GM23338 (cell line): ENCODE data around the gene MPDU1. TPM values are rescaled to one million over a fixed set of nuclear protein-coding genes. Genes with fewer than 3 reads are reported as not detected.
"Not testable (repeated sequence)": the region's sequence is repeated elsewhere in the genome, so short reads cannot be mapped to it uniquely, and the experiment has no call there.

Source experiments
- ATAC-seq: fragments of 200-7000 bp; cut with Tn5 transposase; 3 replicates; pipeline ENCODE4 v1.9.1; 2020
- DNase-seq: peaks from one replicate; pipeline ENCODE4 v3.0.0-alpha.2; 2015; ENCODE audit warnings: low spot score
- H2AFZ ChIP-seq: fragments of 200-600 bp; sonication (generic); 2 replicates; pipeline ENCODE4 v1.8.0; 2016; ENCODE audit warnings: antibody characterized with exemption, mild to moderate bottlenecking, moderate library complexity
- H3F3A ChIP-seq: fragments of 200-600 bp; sonication (generic); replicated peaks from 2 replicates; pipeline ENCODE4 v1.8.0; 2017; ENCODE audit warnings: antibody characterized with exemption, mixed run types, low read depth
- H3K27ac ChIP-seq: fragments of 200-600 bp; sonication (generic); 2 replicates; pipeline ENCODE4 v1.6.1; 2016; ENCODE audit warnings: low read depth
- H3K27me3 ChIP-seq: fragments of 200-600 bp; sonication (generic); 2 replicates; pipeline ENCODE4 v1.8.0; 2016; ENCODE audit warnings: mild to moderate bottlenecking, mixed run types, moderate library complexity; ENCODE audit not compliant: insufficient read depth
- H3K36me3 ChIP-seq: fragments of 200-600 bp; sonication (generic); 2 replicates; pipeline ENCODE4 v1.8.0; 2016; ENCODE audit warnings: mild to moderate bottlenecking; ENCODE audit not compliant: insufficient read depth
- H3K4me1 ChIP-seq: fragments of 200-600 bp; sonication (generic); 2 replicates; pipeline ENCODE4 v1.8.0; 2016; ENCODE audit warnings: mild to moderate bottlenecking, moderate library complexity; ENCODE audit not compliant: insufficient read depth
- H3K4me2 ChIP-seq: fragments of 200-600 bp; sonication (generic); 2 replicates; pipeline ENCODE4 v1.7.1; 2017; ENCODE audit warnings: mixed run types
- H3K4me3 ChIP-seq: fragments of 200-600 bp; sonication (generic); 2 replicates; pipeline ENCODE4 v1.6.1; 2016; ENCODE audit warnings: mixed run types
- H3K79me2 ChIP-seq: fragments of 200-600 bp; sonication (generic); replicated peaks from 2 replicates; pipeline ENCODE4 v1.8.0; 2017; ENCODE audit warnings: mild to moderate bottlenecking; ENCODE audit not compliant: insufficient read depth
- H3K9me2 ChIP-seq: fragments of 200-600 bp; sonication (generic); 2 replicates; pipeline ENCODE4 v1.8.0; 2017; ENCODE audit not compliant: insufficient read depth
- H4K20me1 ChIP-seq: fragments of 200-600 bp; sonication (generic); replicated peaks from 2 replicates; pipeline ENCODE4 v1.8.0; 2017; ENCODE audit warnings: mild to moderate bottlenecking; ENCODE audit not compliant: insufficient read depth
- H3K27ac Mint-ChIP-seq: 2 replicates; pipeline ENCODE4 v1.8.0; 2020; ENCODE audit warnings: inconsistent platforms, mild to moderate bottlenecking, moderate library complexity, mixed read lengths
- H3K27me3 Mint-ChIP-seq: 3 replicates; pipeline ENCODE4 v1.8.0; 2022; ENCODE audit warnings: low read depth, mild to moderate bottlenecking, moderate library complexity, mixed read lengths, inconsistent platforms; ENCODE audit not compliant: insufficient read depth, poor library complexity
- H3K36me3 Mint-ChIP-seq: 3 replicates; pipeline ENCODE4 v1.8.0; 2021; ENCODE audit warnings: low read depth, mild to moderate bottlenecking, inconsistent platforms, moderate library complexity, mixed read lengths
- H3K4me1 Mint-ChIP-seq: 3 replicates; pipeline ENCODE4 v1.8.0; 2020; ENCODE audit warnings: mild to moderate bottlenecking, inconsistent platforms, mixed read lengths
- H3K4me3 Mint-ChIP-seq: 3 replicates; pipeline ENCODE4 v1.8.0; 2021; ENCODE audit warnings: moderate library complexity, mild to moderate bottlenecking, inconsistent platforms, mixed read lengths
- H3K9me3 Mint-ChIP-seq: 3 replicates; pipeline ENCODE4 v1.8.0; 2020; ENCODE audit warnings: moderate library complexity, mild to moderate bottlenecking, inconsistent platforms, mixed read lengths
- EZH2 ChIP-seq: fragments of 200-600 bp; sonication (generic); IDR thresholded peaks from one replicate; pipeline ENCODE4 v1.8.0; 2017; ENCODE audit warnings: antibody characterized with exemption, mild to moderate bottlenecking, low read depth; ENCODE audit not compliant: unreplicated experiment
- POLR2AphosphoS5 ChIP-seq: IDR thresholded peaks from 2 replicates; pipeline ENCODE4 v1.6.1; 2016; ENCODE audit warnings: antibody characterized with exemption, low read depth
- STAT1 ChIP-seq: IDR thresholded peaks from one replicate; pipeline ENCODE4 v1.6.1; 2016; ENCODE audit warnings: antibody characterized with exemption; ENCODE audit not compliant: unreplicated experiment
- polyA plus RNA-seq: library from polyadenylated mRNA; unstranded; fragments of >200 nt; fragmentation: Nextera tagmentation; extraction: Ambion mirVana; gene quantifications from 2 replicates; pipeline ENCODE4 v1.2.1, GENCODE V29; 2016
- total RNA-seq: library from RNA; depleted of rRNA; stranded (reverse); fragments of >200 nt; shearing (Covaris generic); gene quantifications from 2 replicates; pipeline ENCODE4 v1.2.3, GENCODE V29; 2014
- TF ChIP-seq, protein P1 (sequence below): fragments of 250-450 bp; sonication (Bioruptor Pico); IDR thresholded peaks from 2 replicates; pipeline ENCODE4 v1.5.0; 2020; ENCODE audit warnings: mild to moderate bottlenecking, moderate library complexity
- TF ChIP-seq, protein P2 (sequence below), 2 experiments: fragments of 200-600 bp in 1 of 2; sonication (generic) in 1 of 2; conservative IDR thresholded peaks; 2 replicates each; pipeline versions ENCODE4 v1.5.1 to v1.6.1; 2016 to 2017; ENCODE audit warnings: antibody characterized with exemption in 2 of 2, low read depth in 2 of 2, mild to moderate bottlenecking in 2 of 2, moderate library complexity in 1 of 2

MPDU1 gene
- total and polyA plus RNA-seq, 2 experiments from 2014 or later = 65.1 to 216 TPM

DNA sequence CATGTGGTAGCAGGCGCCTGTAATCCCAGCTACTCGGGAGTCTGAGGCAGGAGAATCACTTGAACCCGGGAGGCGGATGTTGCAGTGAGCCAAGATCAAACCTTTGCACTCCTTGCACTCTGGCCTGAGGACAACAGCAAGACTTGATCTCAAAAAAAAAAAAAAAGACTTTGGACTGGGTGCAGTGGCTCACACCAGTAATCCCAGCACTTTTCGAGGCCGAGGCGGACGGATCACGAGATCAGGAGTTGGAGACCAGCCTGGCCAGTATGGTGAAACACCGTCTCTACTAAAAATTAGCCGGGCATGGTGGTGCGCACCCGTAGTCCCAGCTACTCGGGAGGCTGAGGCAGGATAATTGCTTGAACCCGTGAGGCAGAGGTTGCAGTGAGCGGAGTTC is 42.1 kb downstream of the MPDU1 start:
- H3K27ac Mint-ChIP-seq, H3K27ac ChIP-seq, H3K4me3 ChIP-seq, H3K9me3 Mint-ChIP-seq, H3K79me2 ChIP-seq, H4K20me1 ChIP-seq, H3K4me1 Mint-ChIP-seq, DNase-seq, H3K9me2 ChIP-seq, H3K36me3 ChIP-seq, H2AFZ ChIP-seq, ATAC-seq, H3K4me2 ChIP-seq, H3K4me1 ChIP-seq, H3K27me3 ChIP-seq: not testable (repeated sequence)
- H3K27me3 Mint-ChIP-seq = peaks cover 13% of the 10 kb centered on the region
- peaks cover 13% of the 10 kb centered on the region; the same call in 2 of the 3 replicates for H3K36me3 Mint-ChIP-seq
- H3F3A ChIP-seq = peaks cover 11% of the 10 kb centered on the region; the same call in 1 of the 2 replicates
- 0 out of 3 replicates have a peak overlapping the region, but pooled peaks have one; percentile 12 for H3K4me3 Mint-ChIP-seq

DNA sequence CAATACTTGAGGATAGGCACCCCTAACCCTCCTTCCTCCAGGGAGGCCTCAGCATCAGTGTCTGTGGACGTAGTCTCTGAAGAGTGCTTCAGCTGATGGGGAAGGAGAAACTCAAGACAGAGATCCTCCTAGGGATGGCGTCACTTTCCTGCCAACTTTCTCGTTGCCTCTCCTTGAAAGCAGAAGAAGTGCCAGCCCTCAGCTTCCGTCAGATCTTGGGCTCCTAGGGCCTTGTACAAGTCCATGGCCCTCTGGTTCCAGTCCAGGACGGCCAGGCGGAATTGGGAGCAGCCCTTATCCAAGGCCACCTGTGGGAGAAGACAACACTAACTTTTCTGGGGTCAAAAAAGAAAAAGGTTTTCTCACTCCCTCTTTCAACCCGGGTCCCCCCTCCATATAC is 42.7 kb downstream of the MPDU1 start:
- no peak for ATAC-seq
- no peak overlapping the region for H2AFZ ChIP-seq
- peaks cover 4% of the 10 kb centered on the region; the same call in 1 of the 2 replicates for H3K79me2 ChIP-seq
- Mint-ChIP-seq H3K4me1 (peaks cover 9% of the 10 kb centered on the region), H3K27me3 (peaks cover 13% of the 10 kb centered on the region), H3K27ac (0 out of 2 replicates have a peak overlapping the region, but pooled peaks have one; percentile 53), H3K9me3 (no peaks in the 10 kb centered on the region), H3K4me3 (peak overlapping the region; percentile 90), H3K36me3 (peaks cover 13% of the 10 kb centered on the region; the same call in 2 of the 3 replicates)
- H3K4me2 ChIP-seq = peak overlapping the region; percentile 90
- TF ChIP-seq STAT1 = no peak
- TF ChIP-seq EZH2 = no peak
- TF ChIP-seq POLR2AphosphoS5 = no peak
- TF ChIP-seq, protein P1, sequence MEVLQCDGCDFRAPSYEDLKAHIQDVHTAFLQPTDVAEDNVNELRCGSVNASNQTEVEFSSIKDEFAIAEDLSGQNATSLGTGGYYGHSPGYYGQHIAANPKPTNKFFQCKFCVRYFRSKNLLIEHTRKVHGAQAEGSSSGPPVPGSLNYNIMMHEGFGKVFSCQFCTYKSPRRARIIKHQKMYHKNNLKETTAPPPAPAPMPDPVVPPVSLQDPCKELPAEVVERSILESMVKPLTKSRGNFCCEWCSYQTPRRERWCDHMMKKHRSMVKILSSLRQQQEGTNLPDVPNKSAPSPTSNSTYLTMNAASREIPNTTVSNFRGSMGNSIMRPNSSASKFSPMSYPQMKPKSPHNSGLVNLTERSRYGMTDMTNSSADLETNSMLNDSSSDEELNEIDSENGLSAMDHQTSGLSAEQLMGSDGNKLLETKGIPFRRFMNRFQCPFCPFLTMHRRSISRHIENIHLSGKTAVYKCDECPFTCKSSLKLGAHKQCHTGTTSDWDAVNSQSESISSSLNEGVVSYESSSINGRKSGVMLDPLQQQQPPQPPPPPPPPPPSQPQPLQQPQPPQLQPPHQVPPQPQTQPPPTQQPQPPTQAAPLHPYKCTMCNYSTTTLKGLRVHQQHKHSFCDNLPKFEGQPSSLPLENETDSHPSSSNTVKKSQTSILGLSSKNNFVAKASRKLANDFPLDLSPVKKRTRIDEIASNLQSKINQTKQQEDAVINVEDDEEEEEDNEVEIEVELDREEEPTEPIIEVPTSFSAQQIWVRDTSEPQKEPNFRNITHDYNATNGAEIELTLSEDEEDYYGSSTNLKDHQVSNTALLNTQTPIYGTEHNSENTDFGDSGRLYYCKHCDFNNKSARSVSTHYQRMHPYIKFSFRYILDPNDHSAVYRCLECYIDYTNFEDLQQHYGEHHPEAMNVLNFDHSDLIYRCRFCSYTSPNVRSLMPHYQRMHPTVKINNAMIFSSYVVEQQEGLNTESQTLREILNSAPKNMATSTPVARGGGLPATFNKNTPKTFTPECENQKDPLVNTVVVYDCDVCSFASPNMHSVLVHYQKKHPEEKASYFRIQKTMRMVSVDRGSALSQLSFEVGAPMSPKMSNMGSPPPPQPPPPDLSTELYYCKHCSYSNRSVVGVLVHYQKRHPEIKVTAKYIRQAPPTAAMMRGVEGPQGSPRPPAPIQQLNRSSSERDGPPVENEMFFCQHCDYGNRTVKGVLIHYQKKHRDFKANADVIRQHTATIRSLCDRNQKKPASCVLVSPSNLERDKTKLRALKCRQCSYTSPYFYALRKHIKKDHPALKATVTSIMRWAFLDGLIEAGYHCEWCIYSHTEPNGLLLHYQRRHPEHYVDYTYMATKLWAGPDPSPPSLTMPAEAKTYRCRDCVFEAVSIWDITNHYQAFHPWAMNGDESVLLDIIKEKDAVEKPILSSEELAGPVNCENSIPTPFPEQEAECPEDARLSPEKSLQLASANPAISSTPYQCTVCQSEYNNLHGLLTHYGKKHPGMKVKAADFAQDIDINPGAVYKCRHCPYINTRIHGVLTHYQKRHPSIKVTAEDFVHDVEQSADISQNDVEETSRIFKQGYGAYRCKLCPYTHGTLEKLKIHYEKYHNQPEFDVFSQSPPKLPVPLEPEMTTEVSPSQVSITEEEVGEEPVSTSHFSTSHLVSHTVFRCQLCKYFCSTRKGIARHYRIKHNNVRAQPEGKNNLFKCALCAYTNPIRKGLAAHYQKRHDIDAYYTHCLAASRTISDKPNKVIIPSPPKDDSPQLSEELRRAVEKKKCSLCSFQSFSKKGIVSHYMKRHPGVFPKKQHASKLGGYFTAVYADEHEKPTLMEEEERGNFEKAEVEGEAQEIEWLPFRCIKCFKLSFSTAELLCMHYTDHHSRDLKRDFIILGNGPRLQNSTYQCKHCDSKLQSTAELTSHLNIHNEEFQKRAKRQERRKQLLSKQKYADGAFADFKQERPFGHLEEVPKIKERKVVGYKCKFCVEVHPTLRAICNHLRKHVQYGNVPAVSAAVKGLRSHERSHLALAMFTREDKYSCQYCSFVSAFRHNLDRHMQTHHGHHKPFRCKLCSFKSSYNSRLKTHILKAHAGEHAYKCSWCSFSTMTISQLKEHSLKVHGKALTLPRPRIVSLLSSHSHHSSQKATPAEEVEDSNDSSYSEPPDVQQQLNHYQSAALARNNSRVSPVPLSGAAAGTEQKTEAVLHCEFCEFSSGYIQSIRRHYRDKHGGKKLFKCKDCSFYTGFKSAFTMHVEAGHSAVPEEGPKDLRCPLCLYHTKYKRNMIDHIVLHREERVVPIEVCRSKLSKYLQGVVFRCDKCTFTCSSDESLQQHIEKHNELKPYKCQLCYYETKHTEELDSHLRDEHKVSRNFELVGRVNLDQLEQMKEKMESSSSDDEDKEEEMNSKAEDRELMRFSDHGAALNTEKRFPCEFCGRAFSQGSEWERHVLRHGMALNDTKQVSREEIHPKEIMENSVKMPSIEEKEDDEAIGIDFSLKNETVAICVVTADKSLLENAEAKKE = no peak
- TF ChIP-seq, protein P2, sequence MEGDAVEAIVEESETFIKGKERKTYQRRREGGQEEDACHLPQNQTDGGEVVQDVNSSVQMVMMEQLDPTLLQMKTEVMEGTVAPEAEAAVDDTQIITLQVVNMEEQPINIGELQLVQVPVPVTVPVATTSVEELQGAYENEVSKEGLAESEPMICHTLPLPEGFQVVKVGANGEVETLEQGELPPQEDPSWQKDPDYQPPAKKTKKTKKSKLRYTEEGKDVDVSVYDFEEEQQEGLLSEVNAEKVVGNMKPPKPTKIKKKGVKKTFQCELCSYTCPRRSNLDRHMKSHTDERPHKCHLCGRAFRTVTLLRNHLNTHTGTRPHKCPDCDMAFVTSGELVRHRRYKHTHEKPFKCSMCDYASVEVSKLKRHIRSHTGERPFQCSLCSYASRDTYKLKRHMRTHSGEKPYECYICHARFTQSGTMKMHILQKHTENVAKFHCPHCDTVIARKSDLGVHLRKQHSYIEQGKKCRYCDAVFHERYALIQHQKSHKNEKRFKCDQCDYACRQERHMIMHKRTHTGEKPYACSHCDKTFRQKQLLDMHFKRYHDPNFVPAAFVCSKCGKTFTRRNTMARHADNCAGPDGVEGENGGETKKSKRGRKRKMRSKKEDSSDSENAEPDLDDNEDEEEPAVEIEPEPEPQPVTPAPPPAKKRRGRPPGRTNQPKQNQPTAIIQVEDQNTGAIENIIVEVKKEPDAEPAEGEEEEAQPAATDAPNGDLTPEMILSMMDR (conservative IDR thresholded peaks at IDR 0.05; ENCODE audit: low read depth in 2 of 2) = no peak
- DNase-seq = no peak
- H4K20me1 ChIP-seq = no peaks in the 10 kb centered on the region
- no peaks in the 10 kb centered on the region for H3K27me3 ChIP-seq
- peaks cover 11% of the 10 kb centered on the region; the same call in 1 of the 2 replicates for H3F3A ChIP-seq
- H3K4me1 ChIP-seq = peaks cover 7% of the 10 kb centered on the region
- no peaks in the 10 kb centered on the region for H3K9me2 ChIP-seq
- no peaks in the 10 kb centered on the region for H3K36me3 ChIP-seq
- H3K27ac ChIP-seq = no peak overlapping the region
- H3K4me3 ChIP-seq = peak overlapping the region; percentile 97; the same call in 1 of the 2 replicates
